CD4-positive, alpha-beta T cell treated with Interleukin-6 at 100 ng/mL for 8 hours (primary cell): Measurements from ENCODE around the gene ARHGDIB.

Source experiments
- DNase-seq: peaks from one replicate; pipeline ENCODE4 v3.0.0-alpha.2; 2020; ENCODE audit warnings: mixed read lengths, low spot score

ARHGDIB gene

DNA sequence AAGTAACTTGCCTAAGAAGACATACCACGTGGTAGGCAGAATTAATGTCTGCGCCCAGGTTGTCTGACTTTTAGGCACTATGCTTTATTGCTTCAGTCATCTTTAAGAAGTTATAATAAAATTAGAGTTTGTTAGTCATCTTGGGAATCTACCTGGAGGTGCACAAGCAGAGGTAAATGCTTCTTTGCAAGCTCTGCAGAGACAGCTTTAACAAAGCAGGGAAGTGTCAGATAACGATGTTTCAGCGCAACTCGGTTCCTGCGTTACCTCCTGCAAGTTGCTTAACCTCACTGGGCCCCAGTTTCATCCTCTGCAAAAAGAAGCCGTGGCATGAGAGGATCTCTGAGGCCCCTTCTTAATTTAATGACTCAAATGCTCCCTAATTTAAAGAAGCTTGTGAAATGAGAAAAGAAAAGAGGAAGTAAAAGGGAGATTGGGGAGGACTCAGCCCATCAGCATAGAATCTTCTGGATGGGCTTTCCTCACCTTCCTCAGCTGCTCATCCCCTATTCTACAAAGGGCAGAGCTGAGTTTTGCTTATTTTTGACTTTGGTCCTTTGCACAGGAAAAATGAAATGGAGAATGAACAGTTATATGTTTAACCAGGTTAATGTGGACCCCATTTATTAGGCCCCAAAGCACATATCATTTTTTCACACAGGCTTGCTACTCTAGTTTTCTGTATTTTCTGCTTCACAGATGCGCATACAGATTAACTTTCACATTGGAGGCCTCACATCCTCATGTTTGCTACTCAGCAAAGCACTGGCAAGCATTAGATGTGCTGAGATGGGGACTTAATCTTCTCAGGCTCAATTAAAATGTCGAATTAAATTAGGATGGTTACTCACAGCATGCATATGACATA, 5.1 kb downstream of the ARHGDIB start:
- DNase-seq: peak; percentile 34

DNA sequence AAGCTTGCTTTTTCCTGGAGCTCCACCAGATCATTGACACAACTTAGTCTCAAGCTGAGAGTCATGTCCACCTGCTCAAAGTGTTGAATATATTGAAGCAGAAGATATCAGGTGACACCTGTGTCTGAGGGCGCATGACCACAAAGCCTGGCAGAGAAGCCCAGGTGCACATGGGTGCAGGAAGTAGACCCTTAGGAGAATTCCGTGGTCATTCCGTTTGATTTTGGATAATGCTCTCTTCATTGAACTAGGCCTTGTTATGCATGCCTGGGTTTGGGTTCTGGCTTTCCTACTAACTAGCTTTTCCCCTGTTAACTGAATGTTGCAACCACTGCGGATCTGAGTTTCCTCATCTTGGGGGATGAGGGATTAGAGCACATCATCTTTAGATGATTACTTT, 7.1 kb downstream of the ARHGDIB start:
- no peak for DNase-seq

DNA sequence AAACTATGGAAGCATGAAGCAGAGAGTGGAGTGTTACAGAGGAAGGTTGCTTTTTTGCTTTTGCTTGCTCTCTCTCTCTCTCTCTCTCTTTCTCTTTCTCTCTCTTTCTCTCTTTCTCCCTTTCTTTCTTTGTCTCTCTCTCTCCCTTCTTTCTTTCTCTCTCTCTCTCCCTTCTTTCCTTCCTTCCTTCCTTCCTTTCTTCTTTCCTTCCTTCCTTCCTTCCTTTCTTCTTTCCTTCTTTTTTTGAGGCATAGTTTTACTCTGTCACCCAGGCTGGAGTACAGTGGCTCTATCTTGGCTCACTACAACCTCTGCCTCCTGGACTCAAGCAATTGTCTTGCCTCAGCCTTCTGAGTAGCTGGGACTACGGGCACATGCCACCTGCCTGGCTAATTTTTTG, 7.6 kb downstream of the ARHGDIB start:
- no peak for DNase-seq

DNA sequence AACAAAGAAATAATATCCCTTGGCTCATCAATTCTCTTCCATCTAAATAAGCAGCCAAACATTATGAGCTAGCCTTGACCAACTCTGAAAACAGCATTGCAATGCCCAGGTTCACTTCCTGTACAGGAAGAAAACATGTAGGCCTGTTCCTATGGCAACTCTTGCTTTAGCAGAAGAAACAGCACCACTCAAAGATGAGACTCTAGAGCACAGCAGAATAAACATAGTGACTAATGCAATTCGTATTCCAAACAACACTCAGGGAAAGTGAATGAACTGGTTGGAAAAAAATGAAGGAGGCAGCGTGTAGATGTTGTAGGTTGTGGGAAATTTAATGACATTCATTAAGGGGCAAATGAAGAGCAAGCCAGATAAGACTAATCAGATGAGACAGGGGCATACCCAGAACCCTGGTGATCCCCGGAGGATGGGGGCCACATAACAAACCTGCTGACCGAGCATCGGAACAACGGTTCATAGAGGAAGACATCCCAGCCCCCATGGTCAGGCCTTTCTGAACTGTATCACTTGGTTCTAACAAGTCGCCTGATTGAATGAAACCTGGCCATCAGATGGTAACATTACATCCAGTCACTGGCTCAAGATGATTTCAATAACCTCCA, 9.0 kb downstream of the ARHGDIB start:
- peak; percentile 77 for DNase-seq

DNA sequence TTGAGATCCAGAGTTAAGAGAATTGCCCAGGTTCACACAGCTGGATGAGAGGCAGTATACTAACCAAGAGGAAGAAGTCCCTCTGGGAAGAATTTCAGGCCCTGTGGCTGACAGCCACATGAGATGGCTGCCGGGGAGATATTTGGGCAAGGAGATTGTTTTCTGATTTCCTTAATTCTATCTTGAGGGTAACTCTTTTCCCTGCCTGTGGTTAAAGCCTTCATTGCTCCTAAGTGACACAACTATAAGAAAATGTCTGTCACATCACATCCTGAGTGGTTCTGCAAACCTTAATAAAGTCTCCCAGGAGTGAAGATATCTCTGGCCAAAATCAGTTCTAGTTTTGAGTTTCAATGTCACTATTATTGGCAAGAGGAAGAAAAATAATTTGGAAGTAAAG, 9.6 kb downstream of the ARHGDIB start:
- no peak for DNase-seq

DNA sequence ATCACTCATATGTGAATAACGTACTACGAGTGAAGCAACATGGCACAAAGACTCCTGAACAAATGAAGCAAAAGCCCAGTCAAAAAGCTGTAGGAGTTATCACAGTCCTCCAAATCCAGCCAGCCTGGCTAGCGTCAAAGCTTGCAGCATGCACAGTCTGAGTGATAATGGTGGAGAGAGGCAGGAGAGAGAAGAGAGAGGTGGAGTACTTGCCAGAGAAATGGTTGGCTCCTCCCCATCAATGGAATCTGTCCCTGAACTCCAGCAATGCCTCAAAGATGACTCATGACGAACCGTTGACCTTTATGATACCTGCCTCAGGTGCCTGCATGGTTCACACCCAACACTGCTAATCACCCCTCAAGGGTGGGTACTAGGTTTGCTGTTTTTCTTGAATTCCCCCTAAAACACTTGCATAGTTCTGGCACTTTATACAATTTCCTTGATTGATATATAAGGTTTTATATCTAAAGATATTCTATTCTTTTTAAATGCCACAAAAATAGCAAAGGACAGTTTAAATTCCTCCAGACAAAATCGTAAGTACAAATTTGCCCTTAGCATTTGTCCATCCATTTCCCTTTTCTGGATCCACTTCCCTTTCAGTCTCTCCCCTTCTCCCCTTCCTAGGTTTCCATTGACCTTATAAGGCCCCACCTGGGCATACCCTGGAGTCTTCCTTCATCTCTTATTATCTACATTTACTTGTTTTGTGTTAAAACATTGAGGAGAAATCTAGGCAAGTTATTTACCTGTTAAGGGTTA, 10.2 kb downstream of the ARHGDIB start:
- no peak for DNase-seq

DNA sequence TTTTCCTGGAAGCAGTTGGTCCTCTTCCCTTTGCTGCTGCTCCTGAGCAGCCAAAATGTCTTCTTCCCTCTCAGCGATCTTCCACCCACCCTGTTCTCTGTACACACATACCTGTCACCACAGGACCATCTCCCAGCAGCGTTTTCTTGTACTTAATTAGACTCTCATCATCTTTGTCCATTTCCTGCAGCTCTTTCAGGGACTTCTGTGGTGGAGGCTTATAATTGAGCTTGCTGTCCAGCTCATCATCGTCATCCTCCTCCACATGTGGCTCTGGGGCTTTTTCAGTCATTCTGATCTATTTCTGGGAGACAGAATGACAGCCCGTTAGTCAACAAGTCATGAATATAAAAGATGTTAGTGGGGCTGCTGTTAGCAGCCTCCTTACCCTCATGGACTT, 11.0 kb downstream of the ARHGDIB start:
- DNase-seq: no peak

DNA sequence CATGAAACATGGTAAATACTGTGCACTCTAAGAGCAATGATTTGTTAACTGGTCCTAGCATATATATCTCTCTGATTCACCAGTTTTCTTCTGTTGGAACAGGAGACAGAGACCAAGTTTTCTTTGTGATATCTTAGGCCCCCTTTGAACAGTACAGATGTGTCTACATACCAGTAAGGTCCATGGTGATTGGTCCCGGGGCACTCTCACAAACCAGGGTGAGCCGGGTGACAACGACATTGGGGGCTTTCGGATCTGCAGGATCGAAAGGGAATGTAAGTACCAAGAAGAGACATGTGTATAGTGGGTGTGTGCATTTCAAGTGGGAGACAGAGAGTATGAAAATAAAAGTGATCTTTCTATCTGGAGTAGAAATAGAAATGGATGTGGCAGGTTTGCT, 11.8 kb downstream of the ARHGDIB start:
- no peak for DNase-seq

DNA sequence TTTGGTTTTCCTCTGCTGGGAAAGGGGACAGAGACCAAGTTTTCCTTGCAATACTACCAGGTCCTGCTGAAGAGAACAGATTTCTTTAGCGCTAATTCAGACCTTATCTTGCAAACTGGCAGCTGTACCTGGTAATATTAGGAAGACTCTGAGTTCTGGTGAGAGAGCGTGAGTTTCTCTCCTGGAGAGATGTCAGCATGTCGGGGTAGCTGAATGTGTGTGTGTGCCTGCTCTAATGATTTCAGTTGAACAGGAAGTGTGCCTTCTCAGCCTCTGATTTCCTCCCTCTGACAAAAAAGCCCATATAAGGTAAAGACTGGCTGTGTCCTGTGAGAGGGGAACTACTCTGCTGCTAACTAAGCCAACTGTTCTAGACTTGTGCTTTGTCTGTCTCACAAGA, 12.7 kb downstream of the ARHGDIB start:
- peak; percentile 84 for DNase-seq

DNA sequence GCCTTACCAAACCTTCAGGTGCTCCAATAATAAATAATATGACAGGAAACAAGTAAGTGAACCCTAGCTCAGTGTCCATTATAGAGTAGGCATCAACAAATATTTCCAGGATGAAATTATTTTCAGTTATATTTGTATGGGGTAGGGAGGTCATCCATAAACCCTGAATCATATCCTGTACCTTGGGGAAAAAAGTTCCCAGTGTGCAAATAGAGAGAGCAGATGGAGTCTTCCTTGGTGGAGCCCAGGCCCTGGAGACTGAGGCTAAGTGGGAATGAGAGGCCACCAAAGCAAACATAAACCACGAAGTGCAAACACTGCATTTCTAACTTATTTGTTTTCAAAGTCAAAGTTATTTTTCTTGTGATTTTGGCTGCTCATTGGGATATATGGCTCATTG, 14.5 kb downstream of the ARHGDIB start:
- DNase-seq: no peak

DNA sequence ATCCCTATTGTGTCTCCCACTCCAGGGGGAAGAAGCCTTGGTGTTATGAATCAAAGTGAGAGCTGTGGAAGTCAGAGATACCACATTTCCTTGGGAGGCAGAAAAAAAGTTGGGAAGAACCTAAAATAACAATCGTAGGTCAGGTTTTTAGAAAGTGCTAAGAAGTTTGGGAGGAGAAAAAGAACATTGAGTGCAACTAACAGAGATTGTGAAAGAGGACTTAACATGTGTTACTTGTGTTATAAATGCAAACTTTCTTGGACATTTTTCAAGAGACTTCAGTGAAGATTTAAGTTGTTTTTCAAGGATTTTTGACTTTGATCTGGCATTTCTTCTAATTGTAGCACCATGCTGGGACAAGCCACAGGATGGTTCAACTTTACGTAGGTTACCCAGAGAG, 15.2 kb downstream of the ARHGDIB start:
- DNase-seq: no peak

DNA sequence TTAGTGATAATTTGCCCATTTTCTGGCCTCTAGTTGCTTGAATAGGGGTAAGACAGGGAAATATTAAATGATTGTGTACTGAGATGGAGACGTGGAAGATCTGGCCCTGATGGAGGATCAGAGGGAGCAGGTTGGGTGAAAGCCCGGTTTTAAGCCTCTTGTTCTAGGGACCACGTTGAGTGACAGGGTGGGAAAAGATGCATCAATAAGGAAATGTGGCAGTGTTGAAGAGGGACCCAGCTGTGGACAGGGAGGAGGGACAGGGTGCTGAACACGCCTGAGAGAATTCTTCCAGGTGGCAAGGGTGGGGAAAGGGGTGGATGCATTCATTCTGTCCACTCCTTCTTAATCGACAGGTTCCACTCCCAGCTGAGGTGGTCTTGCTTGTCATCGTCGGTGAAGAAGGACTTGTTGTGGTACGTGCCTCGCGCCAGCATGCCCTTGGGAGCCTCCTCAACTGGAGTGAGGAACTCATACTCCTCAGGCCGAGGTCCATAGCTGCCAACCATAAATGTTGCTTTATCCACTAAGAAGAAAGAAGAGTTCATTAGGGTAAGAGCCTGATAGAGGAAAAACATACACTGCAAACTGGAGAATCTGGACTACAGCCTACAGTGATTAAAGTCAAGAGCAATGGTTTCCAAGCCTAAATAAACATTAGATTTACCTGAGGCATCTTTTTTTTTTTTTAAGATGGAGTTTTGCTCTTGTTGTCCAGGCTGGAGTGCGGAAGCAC, 19.0 kb downstream of the ARHGDIB start:
- no peak for DNase-seq

DNA sequence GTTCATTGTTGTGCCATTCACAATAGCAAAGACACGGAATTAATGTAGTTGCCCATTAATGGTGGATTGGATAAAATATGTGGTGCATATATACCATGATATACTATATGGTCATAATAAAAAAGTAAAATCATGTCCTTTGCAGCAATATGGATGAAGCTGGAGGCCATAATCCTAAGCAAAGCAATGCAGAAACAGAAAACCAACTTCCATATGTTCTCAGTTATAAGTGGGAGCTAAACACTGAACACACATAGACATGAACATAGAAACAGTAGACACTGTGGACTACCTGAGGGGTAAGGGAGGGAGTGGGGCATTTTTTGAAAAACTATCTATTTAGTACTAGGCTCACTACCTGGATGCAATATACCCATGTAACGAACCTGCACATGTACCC, 20.0 kb downstream of the ARHGDIB start:
- no peak for DNase-seq

DNA sequence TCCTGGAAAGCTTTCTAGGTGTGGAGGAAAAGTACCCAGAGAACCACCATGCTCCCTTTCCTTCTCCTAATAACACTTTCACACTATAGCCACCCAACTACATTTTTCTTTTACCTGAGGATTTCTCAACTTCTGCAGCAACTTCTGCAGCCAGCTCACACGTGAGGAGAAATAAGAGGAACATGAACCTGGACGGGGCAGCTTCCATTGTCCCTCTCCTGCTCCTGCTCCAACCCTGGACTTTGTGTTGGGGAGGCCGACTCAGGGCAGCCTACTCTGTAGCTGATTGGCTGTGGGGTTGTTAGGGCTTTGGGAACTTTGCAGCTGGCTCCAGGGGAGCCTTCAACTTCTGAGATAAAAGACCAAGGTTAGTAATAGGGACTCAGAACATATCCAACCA, 23.1 kb downstream of the ARHGDIB start, which contains the start of gene ERP27:
TSS of gene ERP27 (minus strand) at position 237 of the 400 bp plus-strand sequence. CDS start at position 208, 29 bp downstream.
- DNase-seq: no peak

DNA sequence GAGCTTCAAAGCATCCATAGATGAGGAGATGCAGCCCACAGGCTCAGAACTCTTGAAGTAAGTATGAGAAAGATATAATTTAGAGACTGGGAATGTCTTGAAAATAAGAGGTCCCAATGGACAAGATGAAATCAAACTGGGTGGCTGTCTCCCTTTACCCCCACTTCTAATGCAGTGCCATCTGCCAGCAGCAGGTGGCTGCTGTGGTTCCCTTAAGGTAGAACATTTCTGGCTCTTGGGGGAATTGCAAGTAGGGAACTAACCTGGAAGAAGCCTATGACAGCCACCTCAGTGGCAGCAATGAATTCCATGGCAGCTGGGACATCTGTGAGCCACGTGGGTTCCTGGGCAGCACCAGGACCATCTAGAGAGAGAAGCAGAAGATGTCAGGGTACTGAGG, 23.7 kb downstream of the ARHGDIB start:
- no peak for DNase-seq

DNA sequence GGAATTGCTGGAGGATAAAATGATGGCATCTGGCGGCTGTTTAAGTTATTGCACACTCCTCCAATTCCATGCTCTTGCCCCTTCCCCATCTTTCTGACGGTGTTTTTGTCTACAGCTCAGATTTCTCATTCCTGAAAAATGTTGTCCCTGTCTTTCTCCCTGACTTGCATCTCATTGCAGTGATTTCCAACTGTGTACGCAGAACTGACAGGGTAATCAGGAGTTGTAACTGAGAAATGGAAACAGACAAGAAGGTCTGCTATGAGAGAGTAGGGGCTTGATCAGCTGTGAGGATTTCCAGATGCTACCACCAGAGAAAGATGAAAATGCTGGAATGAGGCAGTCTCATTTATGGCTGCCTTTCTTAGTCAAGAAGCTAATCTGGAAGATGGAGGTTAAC, 24.4 kb downstream of the ARHGDIB start:
- DNase-seq: no peak

DNA sequence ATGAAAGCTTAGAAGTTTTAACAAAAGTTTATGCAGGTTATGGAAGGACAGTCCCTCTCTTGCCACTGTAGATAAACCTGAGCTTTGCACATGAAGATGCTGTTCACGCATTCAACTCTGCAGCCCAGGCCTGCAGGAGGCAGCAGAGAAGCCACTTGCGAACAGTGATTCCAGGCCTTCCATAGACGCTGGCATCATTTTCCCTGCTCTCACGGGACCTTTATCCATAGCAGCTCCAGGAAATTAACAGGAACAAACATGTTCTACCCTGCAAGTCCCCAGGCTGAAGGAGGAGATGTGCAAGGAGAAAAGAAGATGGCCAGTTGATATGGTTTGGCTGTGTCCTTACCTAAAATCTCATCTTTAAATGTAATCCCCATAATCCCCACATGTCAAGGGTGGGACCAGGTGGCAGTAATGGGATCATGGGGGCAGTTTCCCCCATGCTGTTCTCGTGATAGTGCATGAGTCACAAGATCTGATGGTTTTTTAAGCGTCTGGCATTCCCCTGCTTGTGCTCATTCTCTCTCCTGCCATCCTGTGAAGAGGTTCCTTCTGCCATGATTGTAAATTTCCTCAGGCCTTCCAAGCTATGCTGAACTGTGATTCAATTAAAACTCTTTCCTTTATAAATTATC, 25.1 kb downstream of the ARHGDIB start:
- DNase-seq: no peak

DNA sequence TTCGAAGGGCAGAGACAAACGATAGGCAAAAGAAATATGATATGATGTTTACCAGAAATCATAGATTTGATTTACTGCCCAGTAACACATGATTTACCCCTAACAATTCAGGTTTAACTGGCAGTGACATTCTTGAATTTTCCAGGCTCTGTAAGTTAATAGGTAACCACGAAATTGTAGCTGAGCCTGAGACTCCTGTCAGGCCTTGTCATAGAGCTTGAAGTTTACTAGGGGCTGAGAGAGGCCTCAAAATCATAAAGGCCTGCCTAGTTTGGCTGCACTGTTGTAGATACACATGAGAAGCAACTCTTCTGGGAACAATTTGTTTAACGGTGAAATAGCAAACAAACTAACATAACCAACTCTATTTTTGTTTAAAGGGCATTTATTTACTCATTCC, 26.4 kb downstream of the ARHGDIB start:
- DNase-seq: no peak

DNA sequence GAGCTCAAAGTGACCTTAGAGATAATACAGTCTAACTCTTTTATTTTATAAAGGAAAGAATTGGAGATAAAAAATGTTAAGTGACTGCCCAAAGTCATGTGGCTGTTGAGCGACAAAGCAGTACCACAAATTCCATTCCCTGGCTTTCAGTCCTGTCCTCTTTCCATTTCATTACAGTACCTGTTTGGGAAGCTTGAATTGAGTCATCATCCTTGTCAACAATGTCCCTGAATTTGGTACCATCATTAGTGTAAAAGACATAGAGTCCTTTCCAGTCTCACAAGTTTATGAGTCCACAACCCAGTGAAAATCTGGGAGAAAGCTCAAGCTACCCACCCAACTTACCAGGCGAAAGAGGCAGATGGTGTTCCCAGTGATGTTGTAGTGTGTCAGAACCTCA, 26.9 kb downstream of the ARHGDIB start:
- no peak for DNase-seq

DNA sequence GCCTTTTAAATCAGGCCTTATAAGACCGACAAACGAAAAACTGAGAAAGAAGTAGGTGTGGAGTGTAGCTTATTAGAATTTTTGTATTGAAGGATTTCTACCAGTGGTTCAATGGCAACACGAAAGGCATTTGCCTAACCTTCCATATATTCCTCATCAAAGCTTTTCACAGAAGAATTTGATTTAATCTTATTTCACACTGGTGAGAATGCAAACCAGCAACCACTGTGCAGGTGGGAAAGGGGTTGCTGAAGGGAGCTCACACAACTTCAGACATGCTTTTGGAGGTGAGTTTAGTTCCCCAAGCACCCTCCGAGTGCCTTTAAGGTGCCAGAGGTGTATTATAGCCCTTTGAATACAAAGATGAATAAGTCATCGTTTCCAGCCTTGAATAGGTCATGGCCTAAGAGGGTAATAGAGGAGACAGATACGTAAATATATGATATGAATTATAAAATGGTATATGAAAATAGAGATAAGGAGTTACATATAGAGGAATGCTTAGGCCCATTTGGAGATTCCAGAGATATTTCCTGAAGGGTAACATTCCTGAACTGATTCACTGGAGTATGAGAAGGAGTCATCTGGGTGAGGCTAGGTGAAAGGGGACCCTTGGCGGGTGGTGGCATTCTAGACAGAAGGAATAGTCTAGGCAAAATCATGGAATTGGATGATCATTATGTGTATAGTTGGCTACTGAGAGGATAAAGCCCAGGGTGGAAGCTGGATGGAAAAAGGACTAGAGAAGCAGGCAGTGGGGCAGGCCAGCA, 29.4 kb downstream of the ARHGDIB start:
- DNase-seq: no peak

DNA sequence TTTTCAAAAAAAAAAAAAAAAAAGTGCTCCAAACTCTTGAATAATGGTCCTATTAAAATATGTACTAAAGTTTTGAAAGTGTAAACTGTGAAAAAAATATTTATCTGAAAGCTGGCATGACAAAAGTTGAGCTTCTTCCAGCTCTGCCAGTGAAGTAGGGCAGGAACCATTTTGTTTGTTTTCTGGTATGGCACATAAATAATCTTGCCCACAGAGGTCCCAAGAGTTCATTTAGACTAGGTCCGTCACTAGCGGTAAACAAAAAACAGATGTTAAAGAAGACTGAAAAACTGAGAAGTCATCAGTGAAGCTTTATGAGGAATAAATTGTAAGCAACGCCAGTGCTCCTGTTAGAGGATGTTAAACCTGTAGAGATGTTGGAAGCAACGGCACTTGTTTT, 30.0 kb downstream of the ARHGDIB start:
- DNase-seq: no peak
